ENCODE data around the gene PLEKHA3.
"Not testable (repeated sequence)": the region's sequence is repeated elsewhere in the genome, so short reads cannot be mapped to it uniquely, and the experiment has no call there.

The PLEKHA3 gene

DNA sequence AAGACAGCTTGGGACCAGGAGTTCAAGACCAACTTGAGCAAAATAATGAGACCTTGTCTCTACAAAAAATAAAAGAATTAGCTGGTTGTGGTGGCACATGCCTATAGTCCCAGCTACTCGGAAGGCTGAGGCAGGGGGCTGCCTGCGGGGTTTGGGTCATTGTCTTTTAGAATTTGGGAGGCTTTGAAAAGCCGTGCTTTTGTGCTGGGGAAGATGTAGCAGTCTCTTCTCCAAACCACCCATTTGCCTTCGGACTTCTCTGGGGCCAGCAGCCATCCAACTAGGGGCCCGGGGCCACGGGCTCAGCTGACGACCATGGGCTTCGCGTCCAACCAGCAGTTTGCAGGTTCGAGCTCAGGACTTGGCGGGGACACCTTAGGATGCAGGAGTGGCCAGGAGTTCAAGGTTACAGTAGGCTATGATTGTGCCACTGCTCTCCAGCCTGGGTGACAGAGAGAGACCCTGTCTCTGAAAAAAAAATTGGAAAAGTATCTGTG, 22.8 kb upstream of the PLEKHA3 start:
- TF ChIP-seq ELF4 (IDR thresholded peaks at IDR 0.05) (no peak), FOXA1 (IDR thresholded peaks at IDR 0.05) (no peak), CTBP1 (IDR thresholded peaks at IDR 0.05; ENCODE audit: borderline replicate concordance) (no peak), NFRKB (IDR thresholded peaks at IDR 0.05) (no peak), TARDBP (IDR thresholded peaks at IDR 0.05) (no peak), FOXK2 (IDR thresholded peaks at IDR 0.05) (no peak), SP1 (IDR thresholded peaks at IDR 0.05) (no peak), HDGF (IDR thresholded peaks at IDR 0.05; ENCODE audit: borderline replicate concordance) (no peak), L3MBTL2 (conservative IDR thresholded peaks at IDR 0.05) (no peak), LEF1 (IDR thresholded peaks at IDR 0.05; ENCODE audit: borderline replicate concordance) (no peak), ZNF384 (IDR thresholded peaks at IDR 0.05) (no peak)
- TF ChIP-seq, protein P1, sequence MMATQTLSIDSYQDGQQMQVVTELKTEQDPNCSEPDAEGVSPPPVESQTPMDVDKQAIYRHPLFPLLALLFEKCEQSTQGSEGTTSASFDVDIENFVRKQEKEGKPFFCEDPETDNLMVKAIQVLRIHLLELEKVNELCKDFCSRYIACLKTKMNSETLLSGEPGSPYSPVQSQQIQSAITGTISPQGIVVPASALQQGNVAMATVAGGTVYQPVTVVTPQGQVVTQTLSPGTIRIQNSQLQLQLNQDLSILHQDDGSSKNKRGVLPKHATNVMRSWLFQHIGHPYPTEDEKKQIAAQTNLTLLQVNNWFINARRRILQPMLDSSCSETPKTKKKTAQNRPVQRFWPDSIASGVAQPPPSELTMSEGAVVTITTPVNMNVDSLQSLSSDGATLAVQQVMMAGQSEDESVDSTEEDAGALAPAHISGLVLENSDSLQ (IDR thresholded peaks at IDR 0.05) = no peak
- no peak for DNase-seq (ENCODE audit: extremely low spot score)
- ChIA-PET CTCF (no interaction called here), POLR2A (no interaction called here)

DNA sequence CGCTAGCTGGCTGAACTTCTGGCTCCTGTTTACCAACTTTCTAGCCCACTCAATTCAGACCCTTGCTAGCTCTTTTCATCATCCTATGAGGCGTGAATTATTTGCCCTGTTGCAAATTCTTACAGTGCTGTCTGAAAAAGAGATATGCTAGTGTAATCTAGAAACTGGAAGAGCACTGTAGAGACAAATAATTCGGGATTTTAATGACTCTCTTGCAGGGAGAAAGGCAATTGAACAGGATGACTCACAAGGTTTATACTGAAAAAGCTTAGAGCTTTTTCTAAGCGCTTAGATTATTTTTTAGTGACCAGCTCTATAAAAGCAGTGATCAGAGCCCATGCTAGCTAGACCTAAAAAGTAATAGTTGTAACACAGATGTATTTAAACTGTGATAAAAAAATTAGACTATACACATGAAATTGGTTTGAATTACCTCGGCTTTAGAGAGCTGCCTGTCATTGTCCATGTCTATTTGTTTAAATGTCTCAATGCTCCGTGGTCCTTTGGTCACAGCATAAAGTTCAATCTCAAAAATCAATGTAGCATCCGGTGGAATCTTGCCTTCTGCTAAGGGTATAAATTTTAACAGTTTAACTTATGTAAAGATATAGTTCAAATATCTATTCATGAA, 10.9 kb upstream of the PLEKHA3 start:
- CTCF ChIA-PET = no interaction called here
- POLR2A ChIA-PET = interaction anchor here (0.8 to 1.5 kb wide), 3 partner anchors 16 to 55 kb away, joined by 3 to 17 read pairs (median 4); partner anchors contain the start of genes PJVK and PRKRA

DNA sequence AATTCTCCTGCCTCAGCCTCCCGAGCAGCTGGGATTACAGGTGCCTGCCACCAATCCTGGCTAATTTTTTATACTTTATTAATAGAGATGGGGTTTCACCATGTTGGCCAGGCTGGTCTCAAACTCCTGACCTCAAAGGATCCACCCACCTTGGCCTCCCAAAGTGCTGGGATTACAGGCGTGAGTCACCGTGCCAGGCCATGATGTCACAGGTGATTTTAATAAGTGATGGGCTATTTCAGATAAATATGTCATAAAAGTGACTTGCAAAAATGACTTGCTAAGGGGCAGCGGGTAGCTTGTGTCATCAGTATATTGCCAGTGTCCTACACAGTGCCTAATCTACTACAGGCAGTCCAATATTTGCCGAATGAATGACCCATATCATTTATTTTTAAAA, 8.9 kb upstream of the PLEKHA3 start:
- CTCF ChIA-PET = interaction anchor here (0.6 kb wide), 1 partner anchor 371 kb away, joined by 9 read pairs; no protein-coding TSS in a partner anchor
- POLR2A ChIA-PET; DNase-seq (ENCODE audit: extremely low spot score): not testable (repeated sequence)

More for the DNA sequence above, 10.9 kb upstream of the PLEKHA3 start:
- TF ChIP-seq ELF4 (IDR thresholded peaks at IDR 0.05) = no peak
- TF ChIP-seq CTBP1 (IDR thresholded peaks at IDR 0.05; ENCODE audit: borderline replicate concordance) = no peak
- no peak for TF ChIP-seq ARNT (IDR thresholded peaks at IDR 0.05)
- TF ChIP-seq FOXK2 (IDR thresholded peaks at IDR 0.05) = no peak
- no peak for TF ChIP-seq ZNF384 (IDR thresholded peaks at IDR 0.05)
- no peak for TF ChIP-seq FOXM1 (IDR thresholded peaks at IDR 0.05; ENCODE audit: borderline replicate concordance)
- TF ChIP-seq SP1 (IDR thresholded peaks at IDR 0.05) = no peak
- no peak for TF ChIP-seq LEF1 (IDR thresholded peaks at IDR 0.05; ENCODE audit: borderline replicate concordance)
- DNase-seq (ENCODE audit: extremely low spot score) = no peak

DNA sequence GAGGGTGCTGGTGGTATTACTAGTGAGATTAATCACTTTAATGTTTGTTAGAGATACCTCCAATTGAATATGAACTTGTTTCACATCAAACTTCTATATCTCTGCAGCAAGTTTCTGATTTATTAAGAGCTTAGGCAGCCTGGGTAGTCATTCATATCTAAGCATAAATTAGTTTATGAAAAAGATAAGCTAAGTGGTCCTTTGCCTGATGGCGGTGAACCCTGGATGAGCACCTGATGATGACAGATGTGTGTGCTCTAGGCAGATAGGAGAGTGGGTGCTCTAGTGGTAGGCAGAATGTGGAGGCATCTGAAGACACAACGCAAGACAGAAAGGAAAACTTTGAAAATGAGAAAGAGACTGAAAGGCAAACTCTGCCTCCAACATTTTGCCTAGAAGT, 6.9 kb upstream of the PLEKHA3 start:
- CTCF ChIA-PET = no interaction called here
- DNase-seq (ENCODE audit: extremely low spot score) = no peak
- TF ChIP-seq HDGF (IDR thresholded peaks at IDR 0.05; ENCODE audit: borderline replicate concordance) (no peak), FOXA1 (IDR thresholded peaks at IDR 0.05) (no peak), ARNT (IDR thresholded peaks at IDR 0.05) (no peak), FOXK2 (IDR thresholded peaks at IDR 0.05) (no peak), LEF1 (IDR thresholded peaks at IDR 0.05; ENCODE audit: borderline replicate concordance) (no peak), FOXM1 (IDR thresholded peaks at IDR 0.05; ENCODE audit: borderline replicate concordance) (no peak)
- POLR2A ChIA-PET = interaction anchor here (1.3 kb wide), 1 partner anchor 22 kb away, joined by 3 read pairs; the partner anchor contains the start of genes PJVK and PRKRA

DNA sequence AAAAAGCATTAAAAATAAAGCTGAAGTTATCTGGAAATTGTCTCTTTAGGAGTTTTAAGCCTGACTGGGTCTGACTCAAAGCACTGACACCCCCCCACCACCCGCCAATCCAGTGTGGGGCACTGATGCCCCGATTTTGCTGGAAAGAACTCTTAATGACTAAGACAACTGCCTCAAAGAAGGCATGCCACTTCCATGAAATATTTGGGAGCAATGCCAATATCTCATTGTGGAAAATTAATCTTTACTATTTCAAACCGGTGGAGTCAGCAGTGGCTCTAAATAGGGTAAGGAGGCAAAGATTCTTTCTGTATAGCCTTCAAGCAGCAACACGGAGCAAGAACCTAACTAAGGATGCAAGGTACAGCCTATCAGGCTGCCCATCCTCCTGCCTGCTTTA, 6.3 kb upstream of the PLEKHA3 start:
- POLR2A ChIA-PET = interaction anchor here (1.3 kb wide), 1 partner anchor 23 kb away, joined by 3 read pairs; the partner anchor contains the start of genes PJVK and PRKRA
- DNase-seq (ENCODE audit: extremely low spot score) = no peak
- TF ChIP-seq FOXM1 (IDR thresholded peaks at IDR 0.05; ENCODE audit: borderline replicate concordance) = no peak
- CTCF ChIA-PET = no interaction called here

DNA sequence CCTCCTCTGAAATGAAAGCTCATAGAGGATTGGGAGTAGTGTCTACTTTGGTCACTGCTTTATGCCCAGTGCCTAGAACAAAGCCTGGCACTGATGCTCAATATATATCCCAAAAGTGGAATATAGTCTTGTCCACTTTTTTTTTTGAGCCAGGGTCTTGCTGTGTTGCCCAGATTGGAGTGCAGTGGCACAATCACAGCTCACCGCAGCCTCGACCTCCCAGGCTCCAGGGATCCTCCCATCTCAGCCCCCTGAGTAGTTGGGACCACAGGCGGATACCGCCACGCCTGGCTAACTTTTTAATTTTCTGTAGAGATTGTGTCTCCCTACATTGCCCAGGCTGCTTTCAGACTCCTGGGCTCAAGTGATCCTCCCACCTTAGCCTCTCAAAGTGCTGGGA, 5.7 kb upstream of the PLEKHA3 start:
- DNase-seq (ENCODE audit: extremely low spot score) = no peak
- ChIA-PET CTCF (no interaction called here), POLR2A (no interaction called here)
- no peak for TF ChIP-seq ELF4 (IDR thresholded peaks at IDR 0.05)

DNA sequence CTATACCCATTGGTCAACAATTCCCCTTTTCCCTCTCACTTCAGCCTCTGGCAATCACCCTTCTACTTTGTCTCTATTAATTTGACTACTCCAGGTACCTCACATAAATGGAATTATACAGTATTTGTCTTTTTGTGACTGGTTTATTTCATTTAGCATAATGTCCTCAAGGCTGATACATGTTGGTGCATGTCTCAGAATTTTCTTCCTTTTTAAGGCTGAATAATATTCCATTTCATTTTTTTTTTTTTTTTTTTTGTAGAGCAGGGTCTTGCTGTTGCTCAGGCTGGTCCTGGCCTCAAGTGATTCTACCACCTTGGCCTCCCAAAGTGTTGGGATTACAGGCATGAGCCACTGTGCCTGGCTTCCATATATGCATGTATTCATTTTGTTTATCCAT, 3.8 kb upstream of the PLEKHA3 start:
- POLR2A ChIA-PET = interaction anchor here (1.1 kb wide), 1 partner anchor 25 kb away, joined by 3 read pairs; the partner anchor contains the start of genes PJVK and PRKRA
- TF ChIP-seq SP1 (IDR thresholded peaks at IDR 0.05) (no peak), CTBP1 (IDR thresholded peaks at IDR 0.05; ENCODE audit: borderline replicate concordance) (no peak), TARDBP (IDR thresholded peaks at IDR 0.05) (no peak), FOXK2 (IDR thresholded peaks at IDR 0.05) (no peak), FOXA1 (IDR thresholded peaks at IDR 0.05) (no peak), SUZ12 (IDR thresholded peaks at IDR 0.05) (no peak), L3MBTL2 (conservative IDR thresholded peaks at IDR 0.05) (no peak), ZNF384 (IDR thresholded peaks at IDR 0.05) (no peak), FOXM1 (IDR thresholded peaks at IDR 0.05; ENCODE audit: borderline replicate concordance) (no peak), LEF1 (IDR thresholded peaks at IDR 0.05; ENCODE audit: borderline replicate concordance) (no peak), ARNT (IDR thresholded peaks at IDR 0.05) (no peak), HDGF (IDR thresholded peaks at IDR 0.05; ENCODE audit: borderline replicate concordance) (no peak), BHLHE40 (IDR thresholded peaks at IDR 0.05; ENCODE audit: borderline replicate concordance) (no peak), ELF4 (IDR thresholded peaks at IDR 0.05) (no peak), NFRKB (IDR thresholded peaks at IDR 0.05) (no peak)
- TF ChIP-seq, protein P1 (IDR thresholded peaks at IDR 0.05) = no peak
- CTCF ChIA-PET = no interaction called here
- no peak for DNase-seq (ENCODE audit: extremely low spot score)

Measured in HEK293T (cell line).